ENCODE results near the gene LENG1. TPM values are rescaled to one million over a fixed set of nuclear protein-coding genes. Genes with fewer than 3 reads are reported as not detected.

The LENG1 gene
- total RNA-seq, 1 experiment from 2014 or later, result 10.8 TPM

DNA sequence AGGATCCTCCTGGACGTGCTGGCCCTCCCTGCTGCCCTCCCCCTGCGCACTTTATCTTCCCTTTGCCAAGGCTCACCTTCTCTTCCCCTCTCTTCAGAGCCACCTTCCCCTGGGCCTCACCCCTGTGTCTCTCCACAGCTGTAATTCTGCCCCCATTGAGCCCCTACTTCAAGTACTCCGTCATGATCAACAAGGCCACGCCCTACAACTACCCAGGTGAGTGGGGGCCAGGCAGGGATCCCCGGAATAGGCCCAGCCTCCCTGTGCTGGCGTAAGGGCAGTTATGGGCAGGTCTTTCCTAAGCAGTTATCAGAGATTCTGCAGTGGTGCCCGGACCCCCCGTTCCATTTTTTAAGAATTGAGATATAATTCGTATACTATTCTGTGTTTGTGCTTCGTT is 53.7 kb downstream of the LENG1 start:
- in situ Hi-C loops (cut with HindIII; ENCODE audit: low pct_unique_long_range_greater_than_20kb, low sequenced_read_pairs), result no loop called here
- no peak for DNase-seq (ENCODE audit: low read depth, low spot score)

Other genes starting within 250 kb of the LENG1 start
- gene CACNG8, start 196.8 kb downstream of the LENG1 start, total RNA-seq (2014; rRNA removed; shearing (Covaris generic)), result not detected in 2 replicates
- gene CACNG6, start 168.1 kb downstream of the LENG1 start, total RNA-seq (2014; rRNA removed; shearing (Covaris generic)), result not detected in 2 replicates
- not detected in 2 replicates for gene VSTM1, start 95.8 kb downstream of the LENG1 start, total RNA-seq (2014; rRNA removed; shearing (Covaris generic))
- not detected in 2 replicates for gene TARM1, start 78.4 kb downstream of the LENG1 start, total RNA-seq (2014; rRNA removed; shearing (Covaris generic))
- not detected in 2 replicates for gene OSCAR, start 58.9 kb downstream of the LENG1 start, total RNA-seq (2014; rRNA removed; shearing (Covaris generic))
- 43.1 and 48.5 TPM in 2 replicates for gene NDUFA3, start 56.9 kb downstream of the LENG1 start, total RNA-seq (2014; rRNA removed; shearing (Covaris generic))
- gene TFPT, start 44.1 kb downstream of the LENG1 start, total RNA-seq (2014; rRNA removed; shearing (Covaris generic)), result 33.4 and 39.5 TPM in 2 replicates
- 49.4 and 62.4 TPM in 2 replicates for gene PRPF31, start 44.0 kb downstream of the LENG1 start, total RNA-seq (2014; rRNA removed; shearing (Covaris generic))
- gene CNOT3, start 22.0 kb downstream of the LENG1 start, total RNA-seq (2014; rRNA removed; shearing (Covaris generic)), result 5.4 and 7.7 TPM in 2 replicates
- gene TMC4, start 13.4 kb upstream of the LENG1 start, total RNA-seq (2014; rRNA removed; shearing (Covaris generic)), result not detected in 2 replicates
- 32.8 and 33.6 TPM in 2 replicates for gene MBOAT7, start 29.9 kb upstream of the LENG1 start, total RNA-seq (2014; rRNA removed; shearing (Covaris generic))
- gene TSEN34, start 31.6 kb upstream of the LENG1 start, total RNA-seq (2014; rRNA removed; shearing (Covaris generic)), result 46.1 and 49.0 TPM in 2 replicates
- gene RPS9, start 41.1 kb upstream of the LENG1 start, total RNA-seq (2014; rRNA removed; shearing (Covaris generic)), result 2,354 and 2,678 TPM in 2 replicates
- gene LILRB3, start 63.3 kb upstream of the LENG1 start, total RNA-seq (2014; rRNA removed; shearing (Covaris generic)), result 1.1 TPM in 1 of 2 replicates, not detected in the other
- gene LILRA6, start 83.1 kb upstream of the LENG1 start, total RNA-seq (2014; rRNA removed; shearing (Covaris generic)), result 0.16 TPM in 1 of 2 replicates, not detected in the other
- not detected in 2 replicates for gene LILRB5, start 97.6 kb upstream of the LENG1 start, total RNA-seq (2014; rRNA removed; shearing (Covaris generic))
- not detected in 2 replicates for gene LILRB2, start 121.4 kb upstream of the LENG1 start, total RNA-seq (2014; rRNA removed; shearing (Covaris generic))
- not detected in 2 replicates for gene LILRA5, start 153.4 kb upstream of the LENG1 start, total RNA-seq (2014; rRNA removed; shearing (Covaris generic))
- not detected in 2 replicates for gene LILRA4, start 179.4 kb upstream of the LENG1 start, total RNA-seq (2014; rRNA removed; shearing (Covaris generic))
- gene LAIR1, start 205.2 kb upstream of the LENG1 start, total RNA-seq (2014; rRNA removed; shearing (Covaris generic)), result not detected in 2 replicates